ENCODE results near the gene CALY. TPM values are rescaled to one million over a fixed set of nuclear protein-coding genes. Genes with fewer than 3 reads are reported as not detected.

Gene CALY
- total and polyA plus RNA-seq, 12 donors: 0.55 to 30.7 (median 12.4) TPM; not detected in 4

DNA sequence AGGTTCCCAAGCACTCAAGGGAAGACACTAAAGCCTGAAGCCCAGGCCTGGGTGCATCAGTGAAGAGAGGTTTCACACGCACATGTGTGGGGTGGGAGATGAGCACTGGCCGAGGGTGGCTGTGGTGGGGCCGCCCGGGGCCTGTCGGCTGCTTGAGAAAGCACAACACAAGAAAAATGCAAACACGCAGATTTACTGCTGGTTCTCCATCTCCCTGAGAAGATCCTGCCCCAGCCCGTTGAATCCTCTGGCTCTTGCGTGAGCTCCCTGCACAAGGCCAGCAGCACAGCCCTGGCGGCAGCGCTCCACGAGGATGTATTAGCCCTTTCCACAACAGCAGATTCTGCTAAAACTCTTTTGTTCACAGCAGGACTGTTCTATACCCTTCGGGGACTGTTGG is 21.8 kb downstream of the CALY start:
- no peaks in the 10 kb centered on the region for H3K27me3 ChIP-seq
- TF ChIP-seq POLR2A (IDR thresholded peaks at IDR 0.05): no peak
- TF ChIP-seq, protein P1, sequence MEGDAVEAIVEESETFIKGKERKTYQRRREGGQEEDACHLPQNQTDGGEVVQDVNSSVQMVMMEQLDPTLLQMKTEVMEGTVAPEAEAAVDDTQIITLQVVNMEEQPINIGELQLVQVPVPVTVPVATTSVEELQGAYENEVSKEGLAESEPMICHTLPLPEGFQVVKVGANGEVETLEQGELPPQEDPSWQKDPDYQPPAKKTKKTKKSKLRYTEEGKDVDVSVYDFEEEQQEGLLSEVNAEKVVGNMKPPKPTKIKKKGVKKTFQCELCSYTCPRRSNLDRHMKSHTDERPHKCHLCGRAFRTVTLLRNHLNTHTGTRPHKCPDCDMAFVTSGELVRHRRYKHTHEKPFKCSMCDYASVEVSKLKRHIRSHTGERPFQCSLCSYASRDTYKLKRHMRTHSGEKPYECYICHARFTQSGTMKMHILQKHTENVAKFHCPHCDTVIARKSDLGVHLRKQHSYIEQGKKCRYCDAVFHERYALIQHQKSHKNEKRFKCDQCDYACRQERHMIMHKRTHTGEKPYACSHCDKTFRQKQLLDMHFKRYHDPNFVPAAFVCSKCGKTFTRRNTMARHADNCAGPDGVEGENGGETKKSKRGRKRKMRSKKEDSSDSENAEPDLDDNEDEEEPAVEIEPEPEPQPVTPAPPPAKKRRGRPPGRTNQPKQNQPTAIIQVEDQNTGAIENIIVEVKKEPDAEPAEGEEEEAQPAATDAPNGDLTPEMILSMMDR (IDR thresholded peaks at IDR 0.05): no peak
- DNase-seq: no peak
- 77 to 95% (median 90%) methylated on average over 3 to 12 of the region's 12 CpGs for WGBS, 4 donors
- no peak overlapping the region for H3K4me3 ChIP-seq
- H3K9me3 ChIP-seq (replicated peaks in 1 of 3): no peaks in the 10 kb centered on the region
- H3K4me1 ChIP-seq (replicated peaks in 1 of 2): no peaks in the 10 kb centered on the region
- no peak overlapping the region for H3K27ac ChIP-seq
- H3K36me3 ChIP-seq (replicated peaks in 1 of 2): peaks cover 0 to 25% of the 10 kb centered on the region in 2 donors
- intact Hi-C loops (cut with DNase I): loop anchor here in 1 of 2 donors (10.0 kb wide), 1 partner anchor 170 kb away; no protein-coding TSS in a partner anchor

DNA sequence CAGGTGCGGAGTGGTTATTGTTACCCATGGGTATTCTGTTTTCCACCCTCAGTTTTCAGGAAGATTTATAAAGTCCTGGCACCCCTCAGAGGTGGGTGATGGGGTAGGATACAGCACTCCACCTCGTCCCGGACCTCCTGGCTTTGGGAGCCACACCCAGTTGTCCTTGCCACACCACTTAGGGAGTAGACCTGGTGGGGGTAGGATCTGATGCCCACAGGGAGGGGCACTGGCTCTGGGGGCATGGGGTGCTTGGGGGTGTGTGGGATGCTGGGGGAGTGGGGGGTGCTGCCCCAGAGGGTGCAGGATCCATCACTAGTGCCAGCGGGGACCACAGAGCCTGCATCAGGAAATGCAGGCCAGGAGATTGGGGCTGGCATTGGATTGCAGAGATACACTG is 23.5 kb downstream of the CALY start:
- Histone ChIP-seq H3K9me3 (replicated peaks in 1 of 3) (no peaks in the 10 kb centered on the region), H3K27ac (no peak overlapping the region), H3K4me1 (replicated peaks in 1 of 2) (no peaks in the 10 kb centered on the region), H3K4me3 (no peak overlapping the region), H3K27me3 (no peaks in the 10 kb centered on the region), H3K36me3 (replicated peaks in 1 of 2) (peaks cover 0 to 30% of the 10 kb centered on the region in 2 donors)
- WGBS, 4 donors: 58 to 88% (median 73%) methylated on average over 3 to 4 of the region's 4 CpGs
- TF ChIP-seq, protein P1 (IDR thresholded peaks at IDR 0.05): no peak
- TF ChIP-seq POLR2A (IDR thresholded peaks at IDR 0.05): no peak
- no peak for DNase-seq
- intact Hi-C loops (cut with DNase I): loop anchor here in 1 of 2 donors (10.0 kb wide), 1 partner anchor 168 kb away; no protein-coding TSS in a partner anchor

DNA sequence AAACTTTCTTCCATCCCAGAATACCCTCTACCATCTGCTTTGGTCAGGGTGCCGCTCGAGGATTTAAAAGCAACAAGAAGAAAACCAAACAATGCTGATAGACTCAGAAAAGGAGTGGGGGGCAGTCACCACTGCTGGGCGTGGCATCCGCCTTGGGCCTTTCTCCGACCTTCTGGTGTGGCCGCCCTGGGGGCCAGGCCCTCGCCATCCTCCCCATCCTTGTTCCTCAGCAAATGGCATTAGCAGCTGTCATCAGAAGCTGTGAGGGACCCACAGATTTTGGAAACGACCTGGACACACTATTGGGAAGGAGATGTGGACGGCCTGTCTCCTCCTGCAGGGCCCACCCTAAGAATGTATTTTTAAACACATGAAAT is 23.9 kb downstream of the CALY start:
- WGBS, 4 donors: 89 to 97% (median 93%) methylated on average over 9 of the region's 9 CpGs
- Histone ChIP-seq H3K27ac (no peak overlapping the region), H3K27me3 (no peaks in the 10 kb centered on the region), H3K9me3 (replicated peaks in 1 of 3) (no peaks in the 10 kb centered on the region), H3K4me1 (replicated peaks in 1 of 2) (peaks cover 1 to 3% of the 10 kb centered on the region in 2 donors), H3K36me3 (replicated peaks in 1 of 2) (peaks cover 0 to 30% of the 10 kb centered on the region in 2 donors), H3K4me3 (no peak overlapping the region)
- intact Hi-C loops (cut with DNase I): loop anchor here in 1 of 2 donors (10.0 kb wide), 1 partner anchor 168 kb away; no protein-coding TSS in a partner anchor
- TF ChIP-seq, protein P1 (IDR thresholded peaks at IDR 0.05): no peak
- TF ChIP-seq POLR2A (IDR thresholded peaks at IDR 0.05): no peak
- no peak for DNase-seq

DNA sequence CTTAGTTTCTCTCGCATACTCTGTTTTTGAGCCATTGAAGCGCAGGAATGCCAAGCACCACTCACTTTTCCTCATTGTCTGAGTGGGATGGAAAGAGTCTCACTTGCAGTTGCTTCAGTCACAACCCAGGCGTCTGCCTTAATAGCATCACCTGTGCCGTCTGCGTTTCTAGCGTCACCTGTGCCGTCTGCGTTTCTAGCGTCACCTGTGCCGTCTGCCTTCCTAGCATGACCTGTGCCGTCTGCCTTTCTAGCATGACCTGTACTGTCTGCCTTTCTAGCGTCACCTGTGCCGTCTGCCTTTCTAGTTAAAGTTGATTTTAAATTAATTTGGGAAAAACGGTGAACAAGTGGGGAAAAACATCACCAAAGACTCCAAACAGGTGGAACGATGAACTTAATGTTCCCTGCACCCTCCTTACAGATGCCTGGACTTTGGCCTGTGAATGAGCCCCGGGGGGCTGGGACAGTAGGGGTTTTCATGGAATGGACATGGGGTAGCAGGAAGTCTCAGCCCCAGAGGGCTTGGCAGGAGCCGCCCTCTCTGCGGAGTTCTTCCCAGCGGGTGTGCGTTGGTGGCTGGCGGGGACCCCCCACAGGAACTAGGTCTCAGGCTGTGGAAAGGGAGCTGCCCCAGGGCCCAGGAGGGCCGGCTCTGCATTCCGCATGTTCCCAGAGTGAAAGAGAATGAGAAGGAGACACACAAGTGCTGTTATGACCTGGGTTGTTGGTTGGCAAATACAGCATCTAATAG is 24.5 kb downstream of the CALY start:
- intact Hi-C loops (cut with DNase I): loop anchor here in 1 of 2 donors (10.0 kb wide), 1 partner anchor 167 kb away; no protein-coding TSS in a partner anchor
- peaks cover 0 to 30% of the 10 kb centered on the region in 2 donors for H3K36me3 ChIP-seq (replicated peaks in 1 of 2)
- H3K9me3 ChIP-seq (replicated peaks in 1 of 3): no peaks in the 10 kb centered on the region
- H3K27me3 ChIP-seq: no peaks in the 10 kb centered on the region
- H3K27ac ChIP-seq: no peak overlapping the region
- no peak overlapping the region for H3K4me3 ChIP-seq
- 91 to 95% (median 93%) methylated on average over 18 to 23 of the region's 23 CpGs for WGBS, 4 donors
- TF ChIP-seq, protein P1 (IDR thresholded peaks at IDR 0.05): no peak
- TF ChIP-seq POLR2A (IDR thresholded peaks at IDR 0.05): no peak
- peaks cover 7 to 9% of the 10 kb centered on the region in 2 donors for H3K4me1 ChIP-seq (replicated peaks in 1 of 2)
- DNase-seq: no peak
